Hepatic stellate cell (primary cell): ENCODE results near the gene GMDS.
A peak's percentile ranks its signal among the peaks of the same experiment; 100 is the strongest.

Source experiments
- DNase-seq: peaks from one replicate; pipeline ENCODE4 v3.0.0; 2011; ENCODE audit warnings: low spot score

The GMDS gene

DNA sequence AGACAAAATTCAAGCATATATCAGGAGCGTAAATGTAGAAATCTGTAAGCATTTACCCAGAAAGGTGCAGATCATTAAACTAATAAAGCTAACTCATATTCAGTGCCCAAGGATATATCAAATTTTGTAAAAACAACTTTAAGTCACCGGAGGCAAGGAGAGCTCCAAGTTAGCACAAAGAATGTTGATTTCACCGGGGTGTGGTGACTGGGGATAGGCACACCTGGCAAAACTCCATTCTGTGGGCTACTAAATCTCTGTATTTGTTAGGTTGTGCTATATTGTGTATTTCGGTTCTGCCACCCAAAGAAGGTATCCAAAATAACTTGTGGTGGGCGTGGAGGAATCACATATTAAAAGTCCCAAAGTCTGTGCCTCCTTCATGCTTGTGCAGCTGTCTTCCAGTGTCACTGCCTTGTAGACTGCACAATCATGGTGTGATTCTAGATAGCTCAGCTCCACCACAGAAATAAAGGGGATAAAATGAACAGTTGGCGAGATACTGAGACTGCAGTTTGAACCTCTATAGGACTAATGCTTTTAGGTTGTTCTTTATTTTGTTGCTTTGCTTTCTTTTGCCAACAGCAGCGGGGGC lies 111.6 kb downstream of the GMDS start:
- no peak for DNase-seq

DNA sequence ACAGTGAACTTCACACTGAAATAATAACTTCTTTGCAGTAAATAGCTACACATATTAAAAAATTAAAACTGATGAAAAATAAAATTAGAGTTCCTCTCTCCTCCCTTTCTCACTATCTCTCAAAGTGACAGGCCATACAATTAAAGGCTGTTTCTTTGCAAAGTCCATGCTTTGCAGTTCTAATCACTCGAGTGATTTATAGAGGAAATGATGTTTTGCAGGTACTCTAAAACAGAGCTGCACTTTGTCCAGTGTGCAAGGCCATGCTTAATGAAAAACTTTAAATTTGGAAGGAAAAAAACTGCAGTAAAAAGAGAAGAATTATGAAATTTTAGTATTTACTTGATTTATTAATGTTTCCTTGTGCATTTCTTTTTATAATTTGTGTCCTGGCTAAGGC lies 112.5 kb downstream of the GMDS start:
- no peak for DNase-seq

DNA sequence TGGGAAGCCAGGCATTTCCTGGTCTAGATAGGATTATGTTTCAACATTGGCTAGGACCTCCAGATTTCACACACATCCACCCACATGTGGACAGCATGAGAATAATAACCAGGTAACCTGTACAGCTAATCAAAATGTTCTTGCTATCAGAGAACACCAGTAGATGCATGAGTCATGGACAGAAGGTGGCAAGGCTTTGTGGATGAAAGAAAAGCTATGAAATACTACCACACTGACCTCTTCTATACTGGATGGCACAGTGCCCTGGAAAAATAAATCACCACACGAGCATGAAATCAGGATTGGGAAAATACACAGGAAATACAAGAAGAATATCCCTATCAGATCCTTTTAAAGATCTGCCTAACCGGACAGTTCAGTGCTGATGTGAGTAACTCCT lies 113.0 kb downstream of the GMDS start:
- no peak for DNase-seq

DNA sequence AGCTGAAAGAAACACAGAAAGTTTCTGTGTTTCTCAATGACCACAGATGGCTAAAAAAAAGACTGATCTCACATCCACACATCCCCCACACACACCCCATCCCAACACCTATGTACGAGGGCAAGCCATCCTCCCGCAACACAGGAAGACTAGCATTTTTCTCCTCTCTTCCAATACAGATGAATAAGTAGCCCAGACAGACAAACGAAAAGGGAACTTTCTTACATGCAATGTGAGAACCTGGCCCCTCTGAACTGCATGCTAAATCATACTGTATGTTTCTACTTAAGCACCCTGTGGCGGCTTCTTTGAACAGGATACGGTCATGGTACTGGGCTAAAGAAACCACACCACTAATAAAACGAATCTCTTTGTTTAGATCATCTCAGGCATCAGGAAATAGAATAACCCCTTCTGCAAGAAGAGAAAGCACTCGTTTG lies 116.2 kb downstream of the GMDS start:
- DNase-seq = no peak

DNA sequence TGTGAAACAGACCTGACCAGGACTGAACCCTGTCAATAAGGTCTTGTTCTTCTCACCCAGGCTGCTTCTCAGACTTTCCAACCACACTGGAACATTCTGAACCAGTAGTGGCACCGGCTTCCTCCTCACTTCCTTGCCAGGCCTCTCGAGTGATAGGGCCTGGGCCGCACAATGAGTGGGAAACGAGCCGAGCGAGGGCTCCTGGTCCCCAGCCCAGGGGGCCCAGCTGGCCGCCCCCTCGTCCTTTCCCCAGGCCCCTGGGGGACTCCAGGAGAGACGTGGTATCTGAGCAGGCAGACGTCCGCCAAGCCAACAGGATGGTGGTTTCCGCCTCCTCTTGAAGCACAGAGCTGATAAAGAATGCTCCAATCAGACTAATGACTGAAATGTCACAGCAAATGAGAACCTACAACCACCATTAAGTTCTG lies 117.9 kb downstream of the GMDS start:
- DNase-seq = no peak

DNA sequence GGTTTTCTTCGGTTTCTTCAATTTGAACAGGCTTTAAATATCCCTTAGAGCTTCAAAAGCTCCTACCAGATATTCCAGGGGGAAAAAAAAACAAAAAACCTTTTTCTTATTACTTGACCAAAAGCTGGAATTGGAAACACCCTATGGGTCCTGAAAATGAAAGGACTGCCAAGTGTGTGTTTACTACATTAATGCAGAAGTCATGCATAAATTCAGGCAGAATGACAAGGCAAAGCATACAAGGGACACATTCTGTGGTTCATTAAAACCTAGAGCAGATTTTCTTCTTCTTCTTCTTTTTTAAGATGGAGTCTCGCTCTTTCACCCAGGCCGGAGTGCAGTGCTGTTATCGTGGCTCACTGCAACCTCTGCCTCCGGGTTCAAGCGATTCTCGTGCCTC lies 119.1 kb downstream of the GMDS start:
- DNase-seq = no peak

DNA sequence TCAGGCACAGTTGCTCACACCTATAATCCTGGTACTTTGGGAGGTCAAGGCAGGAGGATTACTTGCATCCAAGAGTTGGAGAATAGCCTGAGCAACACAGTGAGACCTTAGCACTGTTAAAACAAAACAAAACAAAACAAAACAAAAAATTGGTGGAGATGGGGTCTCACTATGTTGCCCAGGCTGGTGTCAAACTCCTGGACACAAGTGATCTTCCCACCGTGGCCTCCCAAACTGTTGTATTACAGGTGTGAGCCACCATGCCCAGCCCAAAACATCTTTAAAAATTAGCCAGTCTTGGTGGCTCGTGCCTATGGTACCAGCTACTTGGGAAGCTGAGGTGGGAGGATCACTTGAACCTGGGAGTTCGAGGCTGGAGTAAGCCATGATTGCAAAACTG lies 120.2 kb downstream of the GMDS start:
- no peak for DNase-seq

DNA sequence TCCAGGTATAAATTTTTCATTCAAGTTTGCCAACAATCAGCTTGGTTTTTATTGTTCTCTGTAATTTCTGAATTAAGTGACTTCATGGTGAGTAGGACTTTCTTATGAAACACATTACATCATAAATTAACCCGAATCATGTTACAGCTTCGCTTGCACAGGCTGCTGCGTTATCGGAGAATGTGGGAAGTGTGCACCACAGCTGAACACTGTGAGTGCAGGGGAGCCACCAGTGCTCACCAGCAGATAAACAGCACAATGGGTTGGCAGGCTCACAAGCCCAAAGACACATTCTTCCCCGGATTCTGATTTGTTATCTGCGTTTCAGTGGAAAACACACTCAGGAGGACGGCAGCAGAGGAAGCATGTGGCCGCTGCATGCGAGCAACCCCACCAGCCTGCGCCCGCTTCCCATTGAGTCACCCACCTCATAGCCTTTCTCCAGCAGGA lies 121.1 kb downstream of the GMDS start:
- DNase-seq = no peak

DNA sequence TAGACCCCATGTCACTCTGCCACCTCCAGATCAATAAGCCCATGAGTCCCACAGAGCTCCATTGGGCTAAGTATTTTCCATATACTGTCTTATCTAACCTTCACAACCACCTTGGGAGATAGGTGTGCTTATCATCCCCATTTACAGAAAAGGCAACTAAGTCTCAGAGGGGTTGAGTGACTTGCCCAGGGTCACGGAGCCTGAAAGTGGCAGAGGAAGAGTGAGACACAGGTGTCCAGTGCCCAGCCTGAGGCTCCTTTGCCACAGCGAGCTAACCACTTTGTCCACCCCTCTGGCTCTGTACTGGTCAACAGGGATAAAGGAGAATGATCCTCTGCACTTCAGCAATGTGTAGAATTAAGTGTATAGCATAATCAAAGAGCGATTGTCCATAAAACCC lies 124.5 kb downstream of the GMDS start:
- DNase-seq = no peak

DNA sequence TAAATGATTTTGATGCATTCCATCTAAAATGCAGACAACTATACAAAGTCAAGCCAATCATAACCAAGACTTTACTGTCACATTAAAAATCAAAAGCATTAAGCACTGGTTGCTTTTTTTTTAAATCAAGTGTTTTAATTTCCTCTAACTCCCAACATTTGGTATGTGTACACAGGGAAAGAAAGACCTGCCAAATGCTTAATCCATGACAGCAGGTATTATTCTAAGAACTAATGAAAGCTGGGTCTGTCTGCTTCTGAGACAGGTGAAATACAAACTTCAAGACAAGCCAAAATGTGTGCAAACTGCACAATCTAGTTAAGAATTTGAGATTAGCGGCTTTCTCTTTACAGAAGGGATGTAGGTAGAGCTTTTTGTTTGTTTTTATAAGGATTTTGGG lies 126.1 kb downstream of the GMDS start:
- no peak for DNase-seq

DNA sequence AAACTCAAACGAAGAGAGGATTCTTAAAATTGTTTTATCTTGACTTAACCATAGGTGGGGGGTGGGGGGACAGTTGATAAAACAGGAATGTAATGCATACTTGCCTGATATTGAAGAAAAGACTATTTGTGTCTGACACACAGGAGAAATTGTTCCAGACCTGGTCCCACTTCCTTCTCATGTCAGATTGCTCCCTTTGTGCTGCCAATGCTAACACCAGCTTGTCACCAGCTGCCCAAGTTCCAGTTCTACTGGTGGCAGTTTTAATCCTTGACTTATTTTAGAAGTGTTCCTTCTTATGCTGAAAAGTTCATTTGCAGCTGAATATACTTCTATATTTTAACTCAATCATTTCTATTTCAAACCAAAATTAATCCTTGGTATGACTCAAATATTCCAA lies 127.3 kb downstream of the GMDS start:
- no peak for DNase-seq

DNA sequence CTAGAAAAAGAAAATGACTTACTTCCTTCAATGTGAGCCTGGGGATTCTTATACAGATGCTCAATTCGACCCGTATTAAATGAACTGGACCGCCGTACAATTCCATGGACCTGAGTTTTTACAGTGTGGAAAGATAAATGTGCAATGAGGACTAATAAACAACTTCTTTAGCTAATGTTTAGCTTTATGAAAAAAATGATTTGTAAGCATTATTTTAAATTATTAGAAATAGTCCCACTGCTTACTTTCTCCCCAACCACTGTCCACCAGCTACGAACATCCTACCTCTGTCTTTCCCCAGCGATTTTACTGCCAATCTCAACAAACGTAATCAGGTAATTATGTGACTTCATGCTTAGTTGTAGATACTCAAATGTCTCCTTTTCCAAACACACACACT lies 128.0 kb downstream of the GMDS start:
- DNase-seq = no peak

DNA sequence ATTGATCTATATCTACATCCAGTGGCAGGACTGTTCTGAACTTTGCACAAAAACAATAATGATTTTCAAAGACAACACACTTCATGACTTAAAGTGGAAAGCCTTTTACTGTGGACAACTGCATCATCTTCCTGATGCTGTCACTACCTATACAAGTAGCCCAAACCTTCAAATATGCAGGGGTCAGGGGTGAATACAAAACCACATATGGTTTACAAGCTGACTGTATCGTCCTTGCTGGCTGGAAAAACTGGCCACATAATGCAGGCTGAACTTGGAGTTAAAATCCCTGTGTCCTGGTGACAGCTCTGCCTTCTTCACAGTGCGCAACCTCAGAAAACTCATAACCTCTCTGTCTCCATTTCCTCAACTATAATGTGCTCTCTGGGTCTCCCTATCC lies 128.9 kb downstream of the GMDS start:
- no peak for DNase-seq

DNA sequence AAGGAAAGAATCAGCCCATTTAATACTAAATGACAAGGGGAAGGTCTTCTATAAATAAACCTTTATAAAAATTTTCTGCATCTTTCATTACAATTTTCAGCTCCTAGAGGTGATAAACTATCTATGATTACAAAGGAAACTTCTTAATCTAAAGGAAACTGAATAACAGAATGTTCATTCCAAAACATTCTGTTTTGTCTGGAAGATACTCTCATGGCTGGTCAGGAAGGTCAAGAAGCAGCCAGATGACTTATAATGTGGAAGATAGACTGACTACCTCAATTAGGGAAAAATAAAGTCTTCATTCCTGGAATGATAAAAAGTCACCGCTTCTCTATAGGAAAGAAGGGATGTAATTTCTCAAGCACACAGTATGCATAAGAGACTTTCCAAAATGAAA lies 131.3 kb downstream of the GMDS start:
- DNase-seq = no peak

DNA sequence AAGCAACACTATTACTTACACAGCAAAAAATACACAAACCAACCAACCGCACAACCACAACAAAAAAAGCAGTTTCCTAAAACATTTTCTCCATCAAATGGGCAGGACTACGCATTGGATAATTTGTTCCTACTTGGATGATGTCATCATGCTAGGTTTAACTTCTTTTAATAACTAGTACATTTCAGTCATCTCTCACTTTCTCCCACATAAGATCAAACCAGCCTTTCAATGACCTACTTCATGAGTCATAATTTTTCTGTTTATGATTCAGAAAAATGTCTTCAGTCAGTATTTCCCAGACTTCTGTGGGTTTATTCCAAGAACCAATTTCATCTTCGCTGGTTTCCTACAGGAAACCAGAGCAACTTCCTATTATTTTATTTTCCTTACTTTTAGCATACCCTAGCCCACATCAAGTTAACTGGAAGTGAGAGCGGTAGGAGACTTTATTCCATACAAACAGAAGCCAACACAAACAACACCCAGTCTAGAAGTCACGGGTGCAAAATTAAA lies 134.2 kb downstream of the GMDS start:
- DNase-seq = peak; percentile 70

DNA sequence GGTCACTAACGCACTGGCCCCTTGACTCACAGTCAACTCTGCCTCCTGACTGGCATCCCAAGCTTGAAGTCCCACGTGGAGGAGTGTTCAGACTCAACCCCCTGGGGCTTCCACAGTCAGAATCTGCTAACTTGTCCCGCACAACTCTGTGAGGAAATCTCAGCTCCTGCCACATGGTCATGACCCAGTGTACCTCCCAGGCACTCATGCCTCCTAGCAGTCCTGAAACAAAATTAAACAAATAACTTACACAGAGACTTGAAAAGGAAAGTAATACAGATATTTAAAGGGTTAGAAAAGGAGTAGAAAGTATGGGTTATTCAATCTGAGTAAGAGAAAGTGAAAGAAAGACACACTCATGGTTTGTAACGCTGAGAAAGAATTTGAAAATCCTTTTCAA lies 134.9 kb downstream of the GMDS start:
- no peak for DNase-seq

DNA sequence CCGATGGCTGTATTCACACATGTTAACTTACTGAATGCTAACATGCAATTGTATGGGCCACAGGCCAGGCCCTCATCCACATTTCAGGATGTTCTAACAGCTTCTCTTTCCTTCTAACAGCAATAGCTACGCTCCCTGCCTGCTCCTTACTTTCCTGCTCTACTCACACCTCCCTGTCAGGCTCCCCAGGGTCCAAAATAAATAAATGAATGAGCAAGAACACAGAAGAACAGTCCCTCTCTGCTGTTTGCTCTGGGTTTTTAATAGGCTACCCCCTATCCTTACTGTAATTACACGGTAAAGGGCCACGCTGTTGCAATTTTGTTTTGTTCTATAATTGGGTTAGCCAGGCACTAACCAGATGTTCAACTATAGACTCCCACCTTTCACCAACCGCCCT lies 135.6 kb downstream of the GMDS start:
- DNase-seq = no peak

DNA sequence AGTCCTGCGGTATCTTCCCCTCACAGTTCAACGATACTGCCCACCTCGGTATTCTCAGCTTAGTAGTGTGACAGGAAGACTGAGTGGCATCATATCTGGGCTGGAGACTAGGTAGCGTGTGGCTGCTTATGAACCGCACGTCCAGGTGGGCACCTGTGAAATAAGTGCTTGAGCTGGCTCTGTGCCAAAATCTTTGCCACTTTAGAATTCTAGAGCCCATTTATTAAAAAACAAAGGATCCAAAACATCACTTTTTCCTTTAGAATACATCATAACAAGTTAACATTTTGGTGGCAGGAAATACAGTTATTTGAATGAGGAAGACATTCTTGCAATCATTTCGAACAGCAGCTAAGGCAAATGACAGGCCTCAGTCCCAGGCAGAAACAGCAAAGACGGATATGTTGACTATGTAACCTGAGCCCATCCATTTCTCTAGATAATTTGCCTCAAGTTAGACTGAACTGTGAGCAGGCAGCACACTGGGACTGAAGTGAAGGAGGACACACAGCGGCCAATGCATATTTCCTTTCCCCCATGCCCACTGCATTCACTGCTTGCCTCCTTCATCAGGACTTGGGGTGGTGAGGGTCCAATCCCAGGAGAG lies 136.6 kb downstream of the GMDS start:
- no peak for DNase-seq

DNA sequence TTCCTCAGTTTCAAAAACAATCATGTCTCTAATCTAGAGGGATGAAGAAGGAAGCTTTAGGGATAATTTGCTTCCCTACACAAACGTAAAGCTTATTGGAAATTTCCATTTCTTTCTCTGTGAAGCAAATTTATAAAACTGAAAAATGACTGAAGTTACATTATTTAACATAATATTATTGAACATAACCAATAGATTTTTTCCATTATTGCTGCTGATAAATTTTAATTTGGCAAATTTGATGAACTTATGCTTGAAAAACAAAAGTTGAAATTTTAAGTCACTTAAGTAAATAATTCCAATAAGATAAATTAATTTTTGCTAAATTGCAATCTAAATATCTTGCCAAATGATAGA lies 140.9 kb downstream of the GMDS start:
- DNase-seq = no peak

DNA sequence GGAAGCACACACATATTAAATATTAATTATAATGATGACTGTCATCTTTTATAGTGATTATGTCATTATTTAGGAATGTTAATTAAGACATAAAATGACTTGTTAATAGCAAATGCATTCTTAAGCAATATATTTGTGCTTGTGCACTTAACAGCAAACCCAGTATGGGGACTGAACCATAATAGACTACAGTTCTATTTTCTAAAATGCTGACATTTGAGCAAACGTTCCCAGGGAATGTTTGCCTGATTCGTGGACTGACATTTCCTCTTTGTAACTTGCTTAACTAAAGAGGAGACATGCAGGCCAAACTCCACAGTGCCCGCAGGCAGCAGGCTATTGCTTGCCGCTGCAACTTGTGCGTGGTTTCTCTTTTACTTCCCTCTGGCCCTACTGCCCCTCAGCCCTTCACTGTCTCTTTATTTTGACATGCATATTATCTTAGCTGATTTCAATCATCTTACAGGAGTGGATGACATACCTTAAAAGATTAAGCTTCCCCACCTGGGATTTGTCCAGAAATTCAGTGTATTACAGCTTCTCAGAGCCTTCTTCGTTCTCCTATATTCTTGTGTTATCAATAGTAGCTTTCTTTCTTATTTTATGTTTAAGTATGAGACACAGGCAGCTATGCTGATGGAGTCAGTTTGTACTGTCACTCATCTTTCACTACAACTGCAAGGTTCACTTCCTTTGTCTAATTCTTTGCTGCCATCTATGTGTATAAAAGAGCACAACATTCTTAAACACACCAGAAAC lies 141.5 kb downstream of the GMDS start:
- peak; percentile 43 for DNase-seq

DNA sequence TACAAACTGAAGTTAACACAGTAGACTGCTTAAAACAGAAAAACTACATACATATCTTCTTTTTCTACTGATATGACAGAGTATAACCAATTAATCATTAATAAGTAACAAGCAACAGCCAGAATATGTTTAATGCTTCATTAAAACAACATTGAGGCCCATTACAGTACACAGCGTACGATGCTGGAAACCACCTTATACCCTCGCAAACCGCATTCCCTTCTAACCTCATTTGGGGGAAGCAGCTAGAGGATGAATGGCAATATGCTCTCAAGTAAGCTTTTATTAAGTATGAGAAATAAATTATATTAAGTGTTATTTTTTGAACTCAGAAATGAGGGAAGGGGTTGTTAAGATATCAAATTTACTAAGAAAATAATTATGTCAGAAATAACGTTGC lies 142.4 kb downstream of the GMDS start:
- DNase-seq = no peak

DNA sequence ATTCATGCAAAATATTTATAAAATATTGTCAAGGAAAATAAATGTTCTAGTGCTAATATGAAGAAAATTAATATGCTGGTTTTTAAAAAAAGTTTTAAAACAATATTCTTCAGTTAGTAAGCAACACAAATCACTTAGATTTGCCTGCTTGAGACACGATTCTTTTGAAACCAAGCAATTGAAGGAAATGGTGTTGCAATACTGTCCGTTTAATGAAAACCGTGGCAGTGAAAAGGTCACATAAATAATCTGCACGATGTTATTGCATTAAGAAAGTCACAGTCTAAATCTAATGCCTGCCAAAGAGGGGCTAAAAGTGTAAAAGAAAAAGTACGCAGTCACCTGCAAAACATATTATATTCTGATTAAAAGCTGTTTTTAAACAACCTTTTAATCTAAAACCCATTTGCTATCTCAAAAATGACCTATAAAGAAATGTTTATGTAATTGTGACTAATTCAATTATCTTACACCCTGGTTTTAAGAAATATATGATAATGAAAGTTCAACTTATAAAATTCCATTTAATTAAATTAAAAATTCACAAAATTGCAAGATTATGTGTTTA lies 143.0 kb downstream of the GMDS start:
- no peak for DNase-seq

DNA sequence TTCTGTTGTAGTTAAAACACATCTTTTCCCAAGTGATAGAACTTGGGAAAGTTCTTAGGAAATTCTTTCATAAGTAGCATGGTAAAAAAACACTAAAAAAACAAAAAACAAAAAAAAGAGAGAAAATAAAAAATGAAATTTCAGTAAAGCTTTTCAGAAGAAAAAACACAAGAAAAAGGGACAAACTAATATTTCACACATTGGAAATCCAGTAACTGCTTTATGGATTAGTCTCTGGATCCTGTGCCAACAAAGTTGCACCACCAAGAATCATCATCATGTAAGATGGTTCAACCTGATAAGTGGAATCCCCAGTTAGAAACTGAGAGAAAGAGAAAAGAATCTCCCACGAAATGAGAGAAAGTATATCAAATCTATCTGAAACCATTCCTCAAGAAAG lies 144.2 kb downstream of the GMDS start:
- no peak for DNase-seq
